ENCODE data around the gene CHI3L2. TPM values are rescaled to one million over a fixed set of nuclear protein-coding genes. Genes with fewer than 3 reads are reported as not detected.

The CHI3L2 gene
- total RNA-seq, 1 donor from 2014 or later: 4.0 TPM

GRCh38 chr1:111217183-111217910 lies 10.2 kb upstream of the CHI3L2 start:
- Mint-ChIP-seq H3K9me3 (no peaks in the 10 kb centered on the region), H3K36me3 (ENCODE audit: low read depth) (peaks cover 7% of the 10 kb centered on the region), H3K4me1 (ENCODE audit: low read depth) (peaks cover 99% of the 10 kb centered on the region), H3K4me3 (peak overlapping the region; percentile 64), H3K27me3 (ENCODE audit: insufficient read depth) (no peaks in the 10 kb centered on the region), H3K27ac (peak overlapping the region; percentile 94)
- no peak for DNase-seq (ENCODE audit: low spot score)
- intact Hi-C loops (cut with micrococcal nuclease): loop anchor here (2.0 to 5.0 kb wide), 6 partner anchors 13 to 549 kb away; partner anchors contain the start of gene LRIF1

DNA sequence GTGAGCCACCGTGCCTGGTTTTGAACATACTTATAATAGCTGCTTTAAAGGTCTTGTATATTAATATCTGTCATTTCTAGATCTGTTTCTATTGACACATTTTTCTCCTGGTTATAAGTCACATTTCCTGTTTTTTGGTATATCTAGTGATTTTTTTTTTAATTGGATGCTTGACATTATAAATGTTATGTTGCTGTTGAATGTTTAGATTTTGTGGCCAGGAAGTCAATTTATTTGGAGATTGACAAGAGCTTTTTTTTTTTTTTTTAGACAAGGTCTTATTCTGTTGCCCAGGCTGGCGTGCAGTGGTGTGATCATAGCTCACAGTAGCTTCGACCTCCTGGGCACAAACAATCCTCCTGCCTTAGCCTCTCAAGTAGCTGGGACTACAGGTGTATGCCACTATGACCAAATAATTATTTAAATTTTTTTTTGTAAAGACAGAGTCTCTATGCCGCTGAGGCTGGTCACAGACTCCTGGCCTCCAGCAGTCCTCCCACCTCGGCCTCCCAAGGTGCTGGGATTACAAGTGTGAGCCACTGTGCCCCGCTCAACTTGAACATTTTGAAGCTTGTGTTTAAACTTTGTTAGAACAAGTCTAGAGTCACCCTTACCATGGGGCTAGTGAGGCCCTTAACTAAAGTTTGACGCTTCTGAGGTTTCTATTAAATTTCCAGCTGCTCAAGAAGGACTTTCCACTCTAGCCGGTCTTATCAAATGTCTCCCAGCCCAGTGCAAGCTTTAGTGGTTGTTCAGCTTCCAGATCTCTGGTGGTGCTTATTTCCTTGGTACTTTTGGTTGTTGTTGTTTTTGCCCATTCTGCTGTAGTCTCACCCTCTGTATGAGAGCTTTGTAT lies 8.6 kb upstream of the CHI3L2 start:
- Mint-ChIP-seq H3K27me3 (ENCODE audit: insufficient read depth) (no peaks in the 10 kb centered on the region), H3K36me3 (ENCODE audit: low read depth) (peaks cover 5% of the 10 kb centered on the region), H3K9me3 (no peaks in the 10 kb centered on the region), H3K4me1 (ENCODE audit: low read depth) (peaks cover 97% of the 10 kb centered on the region), H3K4me3 (peak overlapping the region; percentile 72), H3K27ac (peak overlapping the region; percentile 96)
- DNase-seq (ENCODE audit: low spot score): no peak
- intact Hi-C loops (cut with micrococcal nuclease): loop anchor here (1.0 to 5.0 kb wide), 3 partner anchors 257 to 572 kb away; partner anchors contain the start of gene LRIF1

GRCh38 chr1:111219557-111220286 lies 7.8 kb upstream of the CHI3L2 start:
- no peak for DNase-seq (ENCODE audit: low spot score)
- Mint-ChIP-seq H3K27me3 (ENCODE audit: insufficient read depth) (no peaks in the 10 kb centered on the region), H3K36me3 (ENCODE audit: low read depth) (peaks cover 5% of the 10 kb centered on the region), H3K4me1 (ENCODE audit: low read depth) (peaks cover 94% of the 10 kb centered on the region), H3K27ac (peak overlapping the region; percentile 96), H3K4me3 (peak overlapping the region; percentile 72), H3K9me3 (no peaks in the 10 kb centered on the region)
- intact Hi-C loops (cut with micrococcal nuclease): loop anchor here (1.0 to 10.0 kb wide), 8 partner anchors 32 to 572 kb away; partner anchors contain the start of genes C1orf162 and LRIF1

DNA sequence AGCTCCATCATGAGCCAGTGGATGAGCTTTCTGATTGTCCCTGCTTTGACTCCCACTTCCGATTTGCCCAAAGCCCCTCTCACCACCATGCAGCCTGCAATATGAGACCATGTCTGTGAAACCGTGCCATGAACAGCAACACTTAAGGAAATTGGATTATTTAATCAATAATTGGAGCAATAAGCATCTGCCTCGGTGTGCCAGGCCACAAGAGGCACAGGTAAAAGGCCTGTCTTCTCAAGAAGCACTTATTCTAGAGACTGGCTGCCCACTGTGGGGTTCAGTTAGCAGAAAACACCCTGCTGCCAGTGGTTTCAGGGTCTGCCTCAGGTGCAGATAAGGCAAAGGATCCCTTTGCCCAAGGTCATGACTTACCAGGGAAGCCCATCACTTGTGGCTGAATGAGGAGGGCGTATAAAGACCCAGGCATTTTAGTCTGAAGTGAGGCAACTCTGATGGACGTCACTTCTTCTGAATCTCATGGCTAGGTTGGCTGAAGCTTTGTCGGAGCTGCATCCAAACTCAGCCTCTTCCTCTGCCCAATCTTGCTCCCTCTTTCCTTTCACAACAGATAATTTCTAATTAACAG lies 7.1 kb upstream of the CHI3L2 start:
- Mint-ChIP-seq H3K4me1 (ENCODE audit: low read depth) (peaks cover 93% of the 10 kb centered on the region), H3K9me3 (no peaks in the 10 kb centered on the region), H3K27me3 (ENCODE audit: insufficient read depth) (no peaks in the 10 kb centered on the region), H3K27ac (peak overlapping the region; percentile 96), H3K36me3 (ENCODE audit: low read depth) (peaks cover 5% of the 10 kb centered on the region), H3K4me3 (peak overlapping the region; percentile 69)
- no peak for DNase-seq (ENCODE audit: low spot score)
- intact Hi-C loops (cut with micrococcal nuclease): loop anchor here (5.0 to 10.0 kb wide), 5 partner anchors 33 to 287 kb away; partner anchors contain the start of gene C1orf162

DNA sequence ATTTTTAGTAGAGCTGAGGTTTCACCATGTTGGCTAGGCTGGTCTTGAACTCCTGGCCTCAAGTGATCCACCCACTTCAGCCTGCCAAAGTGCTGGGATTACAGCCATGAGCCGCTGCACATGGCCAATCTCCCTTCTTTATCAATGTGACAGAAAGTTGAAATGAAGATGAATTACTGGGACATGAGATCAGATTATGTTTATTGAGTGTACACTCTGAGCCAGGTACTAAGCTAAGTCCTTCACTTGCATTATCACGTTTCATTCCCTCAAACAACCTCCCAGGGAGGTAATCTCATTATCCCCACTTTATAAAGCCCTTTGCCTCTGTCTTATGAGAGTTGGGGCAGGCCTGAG lies 6.3 kb upstream of the CHI3L2 start:
- Mint-ChIP-seq H3K27ac (peak overlapping the region; percentile 98), H3K27me3 (ENCODE audit: insufficient read depth) (no peaks in the 10 kb centered on the region), H3K4me3 (peak overlapping the region; percentile 78), H3K9me3 (no peaks in the 10 kb centered on the region), H3K4me1 (ENCODE audit: low read depth) (peaks cover 93% of the 10 kb centered on the region), H3K36me3 (ENCODE audit: low read depth) (peaks cover 5% of the 10 kb centered on the region)
- intact Hi-C loops (cut with micrococcal nuclease): loop anchor here (1.0 to 10.0 kb wide), 7 partner anchors 21 to 286 kb away; partner anchors contain the start of genes ATP5PB, C1orf162, DENND2D and WDR77
- no peak for DNase-seq (ENCODE audit: low spot score)

DNA sequence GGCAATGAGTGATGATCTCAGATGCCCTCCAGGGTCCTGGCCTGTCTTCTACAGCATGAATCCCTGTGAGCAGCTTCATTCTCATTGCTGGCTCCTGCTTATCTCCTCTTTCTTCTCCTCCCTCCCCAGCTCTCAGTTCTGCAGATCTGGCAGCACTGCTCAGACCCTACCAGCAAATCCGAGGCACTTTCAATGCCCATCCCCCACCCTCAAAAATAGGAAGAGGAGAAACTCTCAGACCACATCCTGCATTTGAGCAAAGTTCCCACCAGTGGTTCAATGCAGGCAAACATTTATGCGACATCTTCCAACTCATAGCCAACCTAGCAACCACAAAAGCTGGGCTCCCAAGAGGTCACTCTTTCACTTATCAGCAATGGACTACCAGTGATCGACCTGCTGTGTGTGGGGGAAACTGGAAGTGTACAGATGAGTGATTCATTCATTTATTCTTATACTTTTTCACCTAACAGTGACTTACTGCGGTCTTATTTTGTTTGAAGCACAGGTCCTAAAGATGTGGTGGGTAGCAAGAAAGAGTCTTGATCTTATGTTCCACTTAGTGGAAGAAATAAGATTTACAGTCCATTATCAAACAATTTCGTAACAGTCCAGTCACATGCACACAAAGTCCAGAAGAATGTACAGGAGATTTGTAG lies 5.8 kb upstream of the CHI3L2 start:
- Mint-ChIP-seq H3K36me3 (ENCODE audit: low read depth) (peaks cover 5% of the 10 kb centered on the region), H3K4me1 (ENCODE audit: low read depth) (peaks cover 93% of the 10 kb centered on the region), H3K4me3 (peak overlapping the region; percentile 78), H3K27me3 (ENCODE audit: insufficient read depth) (no peaks in the 10 kb centered on the region), H3K9me3 (no peaks in the 10 kb centered on the region), H3K27ac (peak overlapping the region; percentile 98)
- DNase-seq (ENCODE audit: low spot score): peak; percentile 67
- intact Hi-C loops (cut with micrococcal nuclease): loop anchor here (1.0 to 10.0 kb wide), 11 partner anchors 7 to 286 kb away; partner anchors contain the start of genes ATP5PB, C1orf162, CEPT1 and DENND2D

DNA sequence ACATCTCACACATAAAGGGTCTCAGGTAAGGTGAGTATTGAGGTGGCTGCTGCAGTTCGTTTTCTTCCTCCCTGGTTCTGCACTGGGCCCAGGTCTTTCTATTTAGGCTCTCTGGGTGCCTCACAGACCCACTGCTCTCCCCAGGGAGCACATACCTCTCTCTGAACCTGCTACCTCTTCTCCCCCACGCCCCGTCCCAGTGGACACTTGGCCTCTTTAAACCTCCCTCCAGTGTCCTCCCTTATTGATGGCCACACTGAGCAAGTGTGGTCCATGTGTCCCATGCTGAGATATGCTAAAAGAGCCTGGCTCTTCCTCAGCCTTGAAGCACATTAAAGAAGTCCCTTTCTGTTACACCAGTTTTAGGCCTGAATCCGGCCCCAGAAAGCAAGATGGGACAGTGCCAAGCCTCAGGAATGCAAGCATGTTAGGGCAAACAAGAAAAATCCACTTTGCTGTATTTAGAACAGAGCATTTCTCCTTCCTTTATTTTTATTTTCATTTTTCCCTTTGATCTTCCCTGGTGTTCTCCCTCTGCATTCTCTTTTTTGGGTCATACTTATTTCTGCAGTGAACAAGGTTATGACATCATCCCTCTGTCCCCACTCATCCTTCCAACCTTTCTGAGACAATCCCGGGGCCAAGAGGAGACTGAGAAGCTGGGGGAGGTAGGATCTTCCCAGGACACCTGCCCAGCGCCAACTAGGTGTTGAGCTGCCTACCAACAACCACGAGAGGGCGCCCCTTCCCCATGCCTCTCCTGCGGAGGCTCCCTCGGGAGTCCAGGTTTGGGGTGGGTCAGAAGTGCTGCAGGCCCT lies 5.0 kb upstream of the CHI3L2 start:
- intact Hi-C loops (cut with micrococcal nuclease): loop anchor here (1.0 to 10.0 kb wide), 12 partner anchors 8 to 285 kb away; partner anchors contain the start of genes C1orf162, CEPT1 and DRAM2
- H3K4me1 Mint-ChIP-seq (ENCODE audit: low read depth): peaks cover 93% of the 10 kb centered on the region
- H3K36me3 Mint-ChIP-seq (ENCODE audit: low read depth): peaks cover 5% of the 10 kb centered on the region
- no peaks in the 10 kb centered on the region for H3K27me3 Mint-ChIP-seq (ENCODE audit: insufficient read depth)
- H3K27ac Mint-ChIP-seq: peak overlapping the region; percentile 98
- peak overlapping the region; percentile 78 for H3K4me3 Mint-ChIP-seq
- H3K9me3 Mint-ChIP-seq: no peaks in the 10 kb centered on the region
- DNase-seq (ENCODE audit: low spot score): peak; percentile 69

DNA sequence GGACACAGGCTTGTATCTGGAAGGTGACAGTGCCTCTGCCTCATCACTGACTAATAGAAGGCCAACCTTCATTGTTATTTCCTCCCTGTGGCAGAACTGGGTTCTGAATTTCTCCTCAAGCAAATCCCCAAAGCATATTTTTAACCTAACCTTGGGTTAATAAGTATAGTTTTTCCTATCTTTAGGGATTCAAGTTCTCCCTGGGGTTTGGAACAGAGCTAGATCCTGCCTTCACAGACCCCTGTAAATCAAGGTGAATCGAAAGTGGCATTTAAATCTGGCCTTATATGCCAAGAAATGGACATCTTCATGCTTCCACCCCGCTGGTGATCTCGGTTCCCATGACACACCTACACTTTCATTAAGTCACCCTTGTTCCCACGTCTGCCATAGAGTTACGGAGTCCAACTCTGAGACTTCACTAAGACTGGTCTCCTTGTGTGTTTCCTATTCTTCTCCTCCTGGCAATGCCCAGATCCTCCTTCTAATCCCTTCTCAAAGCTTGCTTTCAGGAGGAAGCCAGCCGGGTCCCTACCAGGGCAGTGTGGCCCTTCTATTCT lies 4.3 kb upstream of the CHI3L2 start:
- H3K27ac Mint-ChIP-seq: peak overlapping the region; percentile 98
- peaks cover 5% of the 10 kb centered on the region for H3K36me3 Mint-ChIP-seq (ENCODE audit: low read depth)
- no peaks in the 10 kb centered on the region for H3K27me3 Mint-ChIP-seq (ENCODE audit: insufficient read depth)
- peaks cover 93% of the 10 kb centered on the region for H3K4me1 Mint-ChIP-seq (ENCODE audit: low read depth)
- H3K4me3 Mint-ChIP-seq: peak overlapping the region; percentile 78
- intact Hi-C loops (cut with micrococcal nuclease): loop anchor here (1.0 to 10.0 kb wide), 9 partner anchors 36 to 284 kb away; partner anchors contain the start of genes C1orf162, CEPT1 and DRAM2
- no peak for DNase-seq (ENCODE audit: low spot score)
- H3K9me3 Mint-ChIP-seq: no peaks in the 10 kb centered on the region

GRCh38 chr1:111225091-111225490 lies 2.4 kb upstream of the CHI3L2 start:
- intact Hi-C loops (cut with micrococcal nuclease): loop anchor here (10.0 kb wide), 1 partner anchor 250 kb away; the partner anchor contains the start of gene C1orf162
- peak overlapping the region; percentile 62 for H3K27ac Mint-ChIP-seq
- H3K4me3 Mint-ChIP-seq: peak overlapping the region; percentile 57
- no peaks in the 10 kb centered on the region for H3K27me3 Mint-ChIP-seq (ENCODE audit: insufficient read depth)
- H3K36me3 Mint-ChIP-seq (ENCODE audit: low read depth): peaks cover 3% of the 10 kb centered on the region
- no peaks in the 10 kb centered on the region for H3K9me3 Mint-ChIP-seq
- no peak for DNase-seq (ENCODE audit: low spot score)
- H3K4me1 Mint-ChIP-seq (ENCODE audit: low read depth): peaks cover 86% of the 10 kb centered on the region

DNA sequence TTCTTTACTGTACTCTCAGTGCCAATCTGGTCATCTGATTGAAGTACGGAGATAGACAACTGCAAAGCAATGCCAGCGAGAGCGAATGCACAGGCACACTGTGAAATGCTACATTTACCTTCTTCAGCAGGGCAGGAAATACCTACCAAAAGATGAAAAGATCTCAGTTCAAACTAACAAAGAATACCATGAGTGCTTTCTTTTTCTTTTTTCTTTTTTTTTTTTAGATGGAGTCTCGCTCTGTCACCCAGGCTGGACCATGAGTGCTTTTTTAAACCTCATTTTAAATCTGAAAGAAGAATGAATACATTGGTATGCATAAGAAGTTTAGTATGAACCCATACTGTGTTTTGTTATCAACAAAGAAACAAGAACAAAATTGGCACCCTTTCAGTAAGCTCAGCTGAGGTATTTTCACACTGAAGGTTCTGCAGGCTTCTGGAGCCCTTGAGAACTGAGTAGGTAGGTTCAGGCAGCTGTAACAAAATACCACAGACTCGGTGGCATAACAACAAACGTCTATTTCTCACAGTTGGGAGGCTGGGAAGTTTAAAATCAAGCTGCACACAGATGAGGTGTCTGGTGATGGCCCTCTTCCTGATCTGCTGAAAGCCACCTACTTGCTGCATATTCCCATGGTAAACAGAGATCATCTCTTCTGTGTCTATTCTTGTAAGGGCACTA lies 1.7 kb upstream of the CHI3L2 start:
- H3K27ac Mint-ChIP-seq: peak overlapping the region; percentile 62
- peaks cover 85% of the 10 kb centered on the region for H3K4me1 Mint-ChIP-seq (ENCODE audit: low read depth)
- no peak for DNase-seq (ENCODE audit: low spot score)
- peak overlapping the region; percentile 57 for H3K4me3 Mint-ChIP-seq
- H3K9me3 Mint-ChIP-seq: no peaks in the 10 kb centered on the region
- peaks cover 3% of the 10 kb centered on the region for H3K36me3 Mint-ChIP-seq (ENCODE audit: low read depth)
- H3K27me3 Mint-ChIP-seq (ENCODE audit: insufficient read depth): no peaks in the 10 kb centered on the region
- intact Hi-C loops (cut with micrococcal nuclease): loop anchor here (10.0 kb wide), 1 partner anchor 249 kb away; the partner anchor contains the start of gene C1orf162

Measured in activated T-helper 1 cell treated with anti-CD3 and anti-CD28 coated beads, Interleukin-12 subunit alpha, Interleukin-12 subunit beta, Interleukin-2, Interleukin-4 antibody, amounts not matched to agents 30 ng/mL and 10 ng/mL and 1 ng/mL, durations not matched to agents 14 hours and 24 hours and 36 hours (primary cell).